Sigmoid colon (tissue), 3 donors: ENCODE measurements around the gene PDZD7.

ENCODE experiments used
- POLR2A ChIP-seq, 2 donors: fragments of 450-650 bp; IDR thresholded peaks; one replicate each; pipeline ENCODE4 v1.6.1; 2016; ENCODE audit warnings: antibody characterized with exemption in 2 of 2, mild to moderate bottlenecking in 2 of 2, moderate library complexity in 2 of 2
- TF ChIP-seq, protein P1 (sequence below), 4 experiments: fragments of 450-650 bp in 3 of 4; fragments of 200-600 bp in 1 of 4; IDR thresholded peaks; one replicate each; pipeline ENCODE4 v1.5.1; 2016 to 2019; ENCODE audit warnings: antibody characterized with exemption in 4 of 4, mild to moderate bottlenecking in 3 of 4, moderate library complexity in 2 of 4

DNA sequence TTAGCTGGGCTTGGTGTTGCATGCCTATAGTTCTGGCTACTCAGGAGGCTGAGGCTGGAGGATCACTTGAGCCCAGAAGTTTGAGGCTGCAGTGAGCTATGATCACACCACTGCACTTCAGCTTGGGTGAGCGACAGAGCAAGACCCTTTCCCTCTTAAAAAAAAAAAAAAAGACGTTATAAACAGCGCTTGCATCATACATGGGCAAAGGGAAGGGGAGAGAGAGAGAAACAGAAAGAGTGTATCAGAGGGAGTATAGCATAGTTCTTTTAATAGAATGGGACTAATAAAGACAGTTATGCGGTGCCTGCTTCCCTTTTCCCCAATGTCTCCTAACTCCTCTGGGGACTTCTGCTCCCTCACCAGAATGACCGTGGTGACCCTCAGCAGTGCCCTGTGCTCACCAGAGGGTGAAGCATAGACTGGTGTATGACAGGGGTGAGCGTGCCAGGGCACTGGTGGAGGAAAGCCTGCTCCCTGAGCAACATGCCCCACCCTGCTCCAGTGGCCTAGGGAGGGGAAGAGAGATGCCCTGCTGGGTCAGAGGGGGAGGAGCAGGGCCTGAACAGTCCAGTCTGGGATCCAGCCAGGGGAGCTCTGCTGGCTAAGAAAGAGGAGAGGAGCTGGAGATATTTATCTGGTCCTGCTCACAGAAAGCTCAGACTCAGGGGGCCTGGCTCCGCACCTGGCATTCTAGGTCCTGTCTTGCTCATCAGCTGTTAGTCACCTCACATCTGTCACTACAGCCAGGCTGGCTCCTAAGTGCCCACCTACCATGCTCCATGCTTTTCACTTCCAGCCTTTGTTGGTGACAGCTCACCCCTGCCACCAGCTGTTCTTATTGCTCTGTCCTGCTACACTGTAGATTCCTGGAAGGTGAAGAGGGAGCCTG, 2.2 kb downstream of the PDZD7 start:
- TF ChIP-seq POLR2A (IDR thresholded peaks at IDR 0.05) = no peak
- TF ChIP-seq, protein P1, sequence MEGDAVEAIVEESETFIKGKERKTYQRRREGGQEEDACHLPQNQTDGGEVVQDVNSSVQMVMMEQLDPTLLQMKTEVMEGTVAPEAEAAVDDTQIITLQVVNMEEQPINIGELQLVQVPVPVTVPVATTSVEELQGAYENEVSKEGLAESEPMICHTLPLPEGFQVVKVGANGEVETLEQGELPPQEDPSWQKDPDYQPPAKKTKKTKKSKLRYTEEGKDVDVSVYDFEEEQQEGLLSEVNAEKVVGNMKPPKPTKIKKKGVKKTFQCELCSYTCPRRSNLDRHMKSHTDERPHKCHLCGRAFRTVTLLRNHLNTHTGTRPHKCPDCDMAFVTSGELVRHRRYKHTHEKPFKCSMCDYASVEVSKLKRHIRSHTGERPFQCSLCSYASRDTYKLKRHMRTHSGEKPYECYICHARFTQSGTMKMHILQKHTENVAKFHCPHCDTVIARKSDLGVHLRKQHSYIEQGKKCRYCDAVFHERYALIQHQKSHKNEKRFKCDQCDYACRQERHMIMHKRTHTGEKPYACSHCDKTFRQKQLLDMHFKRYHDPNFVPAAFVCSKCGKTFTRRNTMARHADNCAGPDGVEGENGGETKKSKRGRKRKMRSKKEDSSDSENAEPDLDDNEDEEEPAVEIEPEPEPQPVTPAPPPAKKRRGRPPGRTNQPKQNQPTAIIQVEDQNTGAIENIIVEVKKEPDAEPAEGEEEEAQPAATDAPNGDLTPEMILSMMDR (IDR thresholded peaks at IDR 0.05) = no peak
